Measurements from ENCODE around the gene PEX7. TPM values are rescaled to one million over a fixed set of nuclear protein-coding genes. Genes with fewer than 3 reads are reported as not detected.
"Not testable (repeated sequence)": the region's sequence is repeated elsewhere in the genome, so short reads cannot be mapped to it uniquely, and the experiment has no call there.

The PEX7 gene
- total RNA-seq, 1 donor from 2014 or later: 8.3 TPM

GRCh38 chr6:136952714-136953260 lies 130.4 kb downstream of the PEX7 start:
- DNase-seq: no peak

GRCh38 chr6:136955123-136955522 lies 132.7 kb downstream of the PEX7 start:
- DNase-seq: no peak

GRCh38 chr6:136956590-136957544 lies 134.5 kb downstream of the PEX7 start:
- no peak for DNase-seq

GRCh38 chr6:136958168-136958567 lies 135.8 kb downstream of the PEX7 start:
- no peak for DNase-seq

- no peak for DNase-seq
Observed at GRCh38 chr6:136959471-136959891, 137.1 kb downstream of the PEX7 start.

GRCh38 chr6:136959935-136960334 lies 137.5 kb downstream of the PEX7 start:
- DNase-seq: not testable (repeated sequence)

GRCh38 chr6:136960781-136961180 lies 138.4 kb downstream of the PEX7 start:
- DNase-seq: no peak

GRCh38 chr6:136961848-136962247 lies 139.5 kb downstream of the PEX7 start:
- no peak for DNase-seq

GRCh38 chr6:136962661-136963060 lies 140.3 kb downstream of the PEX7 start:
- no peak for DNase-seq

- no peak for DNase-seq
Observed at GRCh38 chr6:136963259-136963658, 140.9 kb downstream of the PEX7 start.

Small RNA genes within 50 kb of the gene (small RNA-seq; reads per million reads assigned to genes)
- gene RF00019: not detected
- gene RF00443: not detected

Other genes starting within 250 kb of the PEX7 start
- gene MAP3K5, start 30.1 kb upstream of the PEX7 start, total RNA-seq: 9.8 TPM
- not detected for gene SLC35D3, start 99.7 kb downstream of the PEX7 start, total RNA-seq
- gene IL20RA, start 222.4 kb downstream of the PEX7 start, total RNA-seq: 0.16 TPM